Measurements from ENCODE around the gene HSPA1A.

HSPA1A gene

DNA sequence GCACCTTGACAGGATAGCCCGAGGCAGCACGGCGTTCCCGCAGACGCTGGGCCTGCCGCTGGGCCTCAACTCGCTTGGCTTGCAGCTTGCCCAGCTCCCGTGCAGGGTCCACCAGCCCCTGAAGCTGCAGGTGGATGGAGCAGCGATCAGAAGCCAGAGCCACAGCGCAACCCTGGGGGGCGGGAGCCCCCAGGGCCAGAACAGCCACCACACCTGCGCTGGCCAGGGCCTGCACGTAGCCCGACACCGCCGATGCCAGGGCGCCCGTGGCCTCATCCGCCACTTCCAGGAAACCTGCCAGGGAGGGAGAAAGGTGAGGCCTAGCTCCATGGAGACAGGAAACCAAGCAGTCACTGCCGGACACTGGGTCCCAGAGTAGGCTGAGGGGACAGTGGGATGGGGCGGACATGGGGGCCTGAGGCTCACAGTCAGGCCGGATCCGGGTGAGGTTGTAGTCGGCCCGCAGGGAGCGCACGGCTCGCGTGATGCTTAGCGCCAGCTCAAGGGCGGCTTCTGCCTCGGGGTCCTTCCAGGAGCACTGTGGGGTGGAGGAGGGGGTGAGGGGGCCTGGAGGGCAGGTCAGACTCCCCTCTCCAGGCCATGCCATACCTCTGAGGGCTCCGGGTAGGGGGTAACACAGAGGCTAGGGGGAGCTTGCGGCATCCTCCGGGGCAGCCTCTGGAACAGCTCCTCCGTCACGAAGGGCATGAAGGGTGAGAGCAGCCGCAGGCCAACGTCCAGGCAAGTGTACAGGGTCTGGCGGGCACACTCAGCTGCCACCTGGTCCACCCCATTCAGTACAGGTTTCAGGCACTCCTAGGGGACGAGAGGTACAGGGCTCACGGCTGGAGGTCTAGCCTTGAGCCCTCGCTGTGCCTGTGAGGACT, 36.1 kb upstream of the HSPA1A start:
- H3K4me3 ChIP-seq (ENCODE audit: low read depth in 1 of 2, low read length in 1 of 2) = no peak overlapping the region
- TF ChIP-seq, protein P1, sequence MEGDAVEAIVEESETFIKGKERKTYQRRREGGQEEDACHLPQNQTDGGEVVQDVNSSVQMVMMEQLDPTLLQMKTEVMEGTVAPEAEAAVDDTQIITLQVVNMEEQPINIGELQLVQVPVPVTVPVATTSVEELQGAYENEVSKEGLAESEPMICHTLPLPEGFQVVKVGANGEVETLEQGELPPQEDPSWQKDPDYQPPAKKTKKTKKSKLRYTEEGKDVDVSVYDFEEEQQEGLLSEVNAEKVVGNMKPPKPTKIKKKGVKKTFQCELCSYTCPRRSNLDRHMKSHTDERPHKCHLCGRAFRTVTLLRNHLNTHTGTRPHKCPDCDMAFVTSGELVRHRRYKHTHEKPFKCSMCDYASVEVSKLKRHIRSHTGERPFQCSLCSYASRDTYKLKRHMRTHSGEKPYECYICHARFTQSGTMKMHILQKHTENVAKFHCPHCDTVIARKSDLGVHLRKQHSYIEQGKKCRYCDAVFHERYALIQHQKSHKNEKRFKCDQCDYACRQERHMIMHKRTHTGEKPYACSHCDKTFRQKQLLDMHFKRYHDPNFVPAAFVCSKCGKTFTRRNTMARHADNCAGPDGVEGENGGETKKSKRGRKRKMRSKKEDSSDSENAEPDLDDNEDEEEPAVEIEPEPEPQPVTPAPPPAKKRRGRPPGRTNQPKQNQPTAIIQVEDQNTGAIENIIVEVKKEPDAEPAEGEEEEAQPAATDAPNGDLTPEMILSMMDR (IDR thresholded peaks at IDR 0.05) = no peak
- H3K27ac ChIP-seq = no peak overlapping the region
- no peaks in the 10 kb centered on the region for H3K9me3 ChIP-seq
- H3K27me3 ChIP-seq = peaks cover 5% of the 10 kb centered on the region
- H3K4me1 ChIP-seq (ENCODE audit: control insufficient read depth in 1 of 2, insufficient read depth in 1 of 2, low read depth in 1 of 2, low read length in 1 of 2) = peaks cover 4 to 11% of the 10 kb centered on the region in 2 experiments
- peaks cover 23% of the 10 kb centered on the region for H3K36me3 ChIP-seq

DNA sequence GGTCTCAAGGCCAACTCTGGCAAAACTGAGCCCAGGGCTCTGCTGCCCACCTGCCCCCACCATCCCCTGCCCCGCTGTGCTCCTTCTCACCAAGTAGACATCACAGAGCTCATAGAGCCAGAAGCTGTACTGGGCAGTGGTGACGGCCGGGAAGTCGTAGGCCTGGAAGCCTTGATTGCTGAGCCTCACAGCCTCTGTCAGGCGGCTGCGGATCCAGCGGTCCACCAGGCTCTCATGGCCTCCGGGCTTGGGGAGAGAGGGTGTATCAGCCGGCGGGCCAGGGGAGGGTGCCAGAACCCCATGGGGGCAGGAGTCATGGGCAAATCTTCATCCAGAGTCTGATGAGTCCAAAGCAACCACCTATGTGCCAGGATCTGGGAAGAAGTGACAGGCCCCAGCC, 35.4 kb upstream of the HSPA1A start:
- Histone ChIP-seq H3K9me3 (no peaks in the 10 kb centered on the region), H3K36me3 (peaks cover 23% of the 10 kb centered on the region), H3K27ac (no peak overlapping the region), H3K4me1 (ENCODE audit: control insufficient read depth in 1 of 2, insufficient read depth in 1 of 2, low read depth in 1 of 2, low read length in 1 of 2) (peaks cover 4 to 11% of the 10 kb centered on the region in 2 experiments), H3K27me3 (peaks cover 5% of the 10 kb centered on the region), H3K4me3 (ENCODE audit: low read depth in 1 of 2, low read length in 1 of 2) (no peak overlapping the region)
- TF ChIP-seq, protein P1 (IDR thresholded peaks at IDR 0.05) = no peak

DNA sequence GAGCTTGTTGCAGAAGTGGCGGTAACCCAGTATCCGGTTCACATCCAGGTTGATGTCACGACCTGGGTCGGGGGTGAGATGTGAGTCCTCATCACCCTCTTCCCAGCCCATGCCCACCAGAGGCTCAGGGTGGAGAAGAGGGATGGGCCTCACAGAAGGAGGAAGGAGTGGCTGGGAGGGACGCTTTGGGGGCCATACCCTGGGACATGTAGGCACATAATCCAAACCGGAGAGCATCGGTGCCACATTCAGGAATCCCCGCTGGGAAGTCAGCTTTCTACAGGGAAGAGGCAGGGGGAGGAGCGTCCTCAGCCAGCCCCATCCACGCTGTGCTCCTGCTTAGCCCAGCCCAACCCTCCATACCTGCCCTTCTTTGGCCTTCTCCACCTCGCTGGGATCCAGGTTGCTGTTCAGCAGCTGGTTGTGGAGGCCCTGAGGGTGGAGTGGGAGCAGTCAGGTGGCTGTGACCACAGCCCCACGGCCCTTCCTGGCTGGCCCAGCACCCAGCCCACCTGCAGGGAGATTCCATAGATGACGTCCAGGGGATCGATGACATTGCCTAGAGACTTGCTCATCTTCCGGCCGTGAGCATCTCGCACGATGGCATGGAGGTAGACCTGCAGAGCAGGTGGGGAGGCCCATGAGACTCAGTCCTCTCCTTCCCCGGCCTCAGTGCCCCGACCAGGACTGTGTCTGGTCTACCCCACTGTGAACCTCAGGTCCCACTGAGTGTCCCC, 34.7 kb upstream of the HSPA1A start:
- H3K36me3 ChIP-seq = peaks cover 23% of the 10 kb centered on the region
- peaks cover 5% of the 10 kb centered on the region for H3K27me3 ChIP-seq
- H3K9me3 ChIP-seq = no peaks in the 10 kb centered on the region
- H3K4me3 ChIP-seq (ENCODE audit: low read depth in 1 of 2, low read length in 1 of 2) = no peak overlapping the region
- H3K4me1 ChIP-seq (ENCODE audit: control insufficient read depth in 1 of 2, insufficient read depth in 1 of 2, low read depth in 1 of 2, low read length in 1 of 2) = peaks cover 4 to 11% of the 10 kb centered on the region in 2 experiments
- H3K27ac ChIP-seq = no peak overlapping the region
- TF ChIP-seq, protein P1 (IDR thresholded peaks at IDR 0.05) = no peak

GRCh38 chr6:31781244-31782125, 33.9 kb upstream of the HSPA1A start:
- Histone ChIP-seq H3K36me3 (peaks cover 23% of the 10 kb centered on the region), H3K4me3 (ENCODE audit: low read depth in 1 of 2, low read length in 1 of 2) (no peak overlapping the region), H3K4me1 (ENCODE audit: control insufficient read depth in 1 of 2, insufficient read depth in 1 of 2, low read depth in 1 of 2, low read length in 1 of 2) (peaks cover 4 to 10% of the 10 kb centered on the region in 2 experiments), H3K27ac (no peak overlapping the region), H3K9me3 (no peaks in the 10 kb centered on the region), H3K27me3 (peaks cover 5% of the 10 kb centered on the region)
- TF ChIP-seq, protein P1 (IDR thresholded peaks at IDR 0.05) = no peak

Measured in neutrophil (primary cell).